ENCODE results near the gene TNFRSF9.

GRCh38 chr1:7891804-7892203 lies 48.8 kb downstream of the TNFRSF9 start:
- TF ChIP-seq, protein P1, sequence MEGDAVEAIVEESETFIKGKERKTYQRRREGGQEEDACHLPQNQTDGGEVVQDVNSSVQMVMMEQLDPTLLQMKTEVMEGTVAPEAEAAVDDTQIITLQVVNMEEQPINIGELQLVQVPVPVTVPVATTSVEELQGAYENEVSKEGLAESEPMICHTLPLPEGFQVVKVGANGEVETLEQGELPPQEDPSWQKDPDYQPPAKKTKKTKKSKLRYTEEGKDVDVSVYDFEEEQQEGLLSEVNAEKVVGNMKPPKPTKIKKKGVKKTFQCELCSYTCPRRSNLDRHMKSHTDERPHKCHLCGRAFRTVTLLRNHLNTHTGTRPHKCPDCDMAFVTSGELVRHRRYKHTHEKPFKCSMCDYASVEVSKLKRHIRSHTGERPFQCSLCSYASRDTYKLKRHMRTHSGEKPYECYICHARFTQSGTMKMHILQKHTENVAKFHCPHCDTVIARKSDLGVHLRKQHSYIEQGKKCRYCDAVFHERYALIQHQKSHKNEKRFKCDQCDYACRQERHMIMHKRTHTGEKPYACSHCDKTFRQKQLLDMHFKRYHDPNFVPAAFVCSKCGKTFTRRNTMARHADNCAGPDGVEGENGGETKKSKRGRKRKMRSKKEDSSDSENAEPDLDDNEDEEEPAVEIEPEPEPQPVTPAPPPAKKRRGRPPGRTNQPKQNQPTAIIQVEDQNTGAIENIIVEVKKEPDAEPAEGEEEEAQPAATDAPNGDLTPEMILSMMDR (IDR thresholded peaks at IDR 0.05; ENCODE audit: low read depth, low read length) = no peak
- no peak for TF ChIP-seq MYC (IDR thresholded peaks at IDR 0.05; ENCODE audit: low read depth, low read length)

Data from NB4 (cell line).